Stimulated activated CD8-positive, alpha-beta memory T cell treated with anti-CD3 and anti-CD28 coated beads, Interleukin-2, amount 100 ng/mL, for 48 hours (primary cell): ENCODE data around the gene ZNF555.
"Not testable (repeated sequence)": the region's sequence is repeated elsewhere in the genome, so short reads cannot be mapped to it uniquely, and the experiment has no call there.

Experiments used
- DNase-seq, 2 donors: peaks; one replicate each; pipeline ENCODE4 v3.0.0-alpha.2; 2020; ENCODE audit warnings: low read depth in 2 of 2

ZNF555 gene

GRCh38 chr19:2840794-2841791 is at the start of gene ZNF555:
TSS of gene ZNF555 (plus strand) at chr19:2841475. CDS start at chr19:2841573, 98 bp downstream.
- peak; percentile 87 to 97 for DNase-seq

GRCh38 chr19:2791876-2792275 is 49.4 kb upstream of the ZNF555 start:
- DNase-seq: no peak

GRCh38 chr19:2792666-2793065 is 48.6 kb upstream of the ZNF555 start:
- not testable (repeated sequence) for DNase-seq

GRCh38 chr19:2793126-2793525 is 48.1 kb upstream of the ZNF555 start:
- DNase-seq: no peak

GRCh38 chr19:2793577-2793976 is 47.7 kb upstream of the ZNF555 start:
- no peak for DNase-seq

- DNase-seq: no peak
These were observed 45.2 kb upstream of the ZNF555 start for GRCh38 chr19:2795827-2796658.

GRCh38 chr19:2796659-2797266 is 44.5 kb upstream of the ZNF555 start:
- no peak for DNase-seq

- DNase-seq: no peak
These were observed 44.0 kb upstream of the ZNF555 start for GRCh38 chr19:2797280-2797679.

- no peak for DNase-seq
These were observed 43.1 kb upstream of the ZNF555 start for GRCh38 chr19:2798158-2798685.

GRCh38 chr19:2798733-2799132 is 42.5 kb upstream of the ZNF555 start:
- no peak for DNase-seq

- no peak for DNase-seq
These were observed 41.8 kb upstream of the ZNF555 start for GRCh38 chr19:2799273-2800020.

GRCh38 chr19:2800506-2800905 is 40.8 kb upstream of the ZNF555 start:
- DNase-seq: no peak

- no peak for DNase-seq
These were observed 38.4 kb upstream of the ZNF555 start for GRCh38 chr19:2802826-2803225.

- DNase-seq: no peak
These were observed 37.7 kb upstream of the ZNF555 start for GRCh38 chr19:2803486-2804155.

- no peak for DNase-seq
These were observed 36.9 kb upstream of the ZNF555 start for GRCh38 chr19:2804156-2805004.

GRCh38 chr19:2805261-2805900 is 35.9 kb upstream of the ZNF555 start:
- no peak for DNase-seq

- no peak for DNase-seq
These were observed 35.2 kb upstream of the ZNF555 start for GRCh38 chr19:2805991-2806649.

- DNase-seq: no peak
These were observed 34.4 kb upstream of the ZNF555 start for GRCh38 chr19:2806736-2807378.
